Nephron progenitor cell (in vitro differentiated cells): ENCODE measurements around the gene KCNJ13.
A peak's percentile ranks its signal among the peaks of the same experiment; 100 is the strongest.
"Not testable (repeated sequence)": the region's sequence is repeated elsewhere in the genome, so short reads cannot be mapped to it uniquely, and the experiment has no call there.

Experiments used
- DNase-seq: peaks from one replicate; pipeline ENCODE4 v3.0.0; 2021
- H3K27ac Mint-ChIP-seq: 2 replicates; pipeline ENCODE4 v1.8.0; 2021; ENCODE audit warnings: mild to moderate bottlenecking, moderate library complexity, mixed read lengths
- H3K27me3 Mint-ChIP-seq: 2 replicates; pipeline ENCODE4 v1.8.0; 2021; ENCODE audit warnings: mild to moderate bottlenecking, low read depth, mixed read lengths; ENCODE audit not compliant: poor library complexity
- H3K36me3 Mint-ChIP-seq: 2 replicates; pipeline ENCODE4 v1.8.0; 2021; ENCODE audit warnings: low read depth, mixed read lengths
- H3K4me1 Mint-ChIP-seq: 2 replicates; pipeline ENCODE4 v1.8.0; 2021; ENCODE audit warnings: mixed read lengths
- H3K4me3 Mint-ChIP-seq: 2 replicates; pipeline ENCODE4 v1.8.0; 2021; ENCODE audit warnings: mild to moderate bottlenecking, moderate library complexity, mixed read lengths
- H3K9me3 Mint-ChIP-seq: 2 replicates; pipeline ENCODE4 v1.8.0; 2021; ENCODE audit warnings: mild to moderate bottlenecking, moderate library complexity, mixed read lengths
- CTCF ChIP-seq: fragments of 200-600 bp; sonication (generic); IDR thresholded peaks from 2 replicates; pipeline ENCODE4 v1.5.0; 2021; ENCODE audit warnings: antibody characterized with exemption

The KCNJ13 gene

GRCh38 chr2:232721882-232722281, 54.5 kb downstream of the KCNJ13 start:
- Mint-ChIP-seq H3K4me1 (no peaks in the 10 kb centered on the region), H3K27me3 (no peaks in the 10 kb centered on the region), H3K9me3 (peaks cover 10% of the 10 kb centered on the region), H3K4me3 (no peak overlapping the region), H3K36me3 (peaks cover 66% of the 10 kb centered on the region), H3K27ac (peak overlapping the region; percentile 82)
- no peak for TF ChIP-seq CTCF
- DNase-seq: no peak

DNA sequence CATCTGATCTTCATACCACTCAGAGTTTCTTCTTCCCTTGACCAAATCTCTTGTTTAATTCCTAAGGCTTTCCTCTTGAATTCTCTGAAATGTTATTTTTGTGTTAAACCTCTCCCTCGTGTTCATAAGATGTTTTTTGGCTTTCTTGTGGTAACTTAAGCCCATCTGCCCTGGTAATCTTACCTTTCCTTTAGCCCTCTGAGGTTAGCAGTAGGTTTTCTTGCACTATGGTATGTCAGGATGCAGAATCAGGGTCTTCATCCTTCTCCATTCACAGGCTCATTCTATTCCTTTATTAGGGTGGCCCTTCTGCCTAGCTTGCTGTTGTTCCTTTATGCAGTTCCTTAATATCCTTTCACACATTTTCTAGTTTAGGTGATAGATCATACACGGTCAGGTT, 55.1 kb downstream of the KCNJ13 start:
- Mint-ChIP-seq H3K4me3 (no peak overlapping the region), H3K27ac (no peak overlapping the region), H3K27me3 (no peaks in the 10 kb centered on the region), H3K9me3 (peaks cover 10% of the 10 kb centered on the region), H3K36me3 (peaks cover 71% of the 10 kb centered on the region), H3K4me1 (no peaks in the 10 kb centered on the region)
- TF ChIP-seq CTCF: no peak
- no peak for DNase-seq

DNA sequence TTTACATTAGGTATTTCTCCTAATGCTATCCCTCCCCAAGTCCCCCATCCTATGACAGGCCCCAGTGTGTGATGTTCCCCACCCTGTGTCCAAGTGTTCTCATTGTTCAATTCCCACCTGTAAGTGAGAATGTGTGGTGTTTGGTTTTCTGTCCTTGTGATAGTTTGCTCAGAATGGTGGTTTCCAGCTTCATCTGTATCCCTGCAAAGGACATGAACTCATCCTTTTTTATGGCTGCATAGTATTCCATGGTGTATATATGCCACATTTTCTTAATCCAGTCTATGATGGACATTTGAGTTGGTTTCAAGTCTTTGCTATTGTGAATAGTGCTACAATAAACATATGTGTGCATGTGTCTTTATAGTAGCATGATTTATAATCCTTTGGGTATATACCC, 56.3 kb downstream of the KCNJ13 start:
- Mint-ChIP-seq H3K36me3 (peaks cover 74% of the 10 kb centered on the region), H3K9me3 (peaks cover 10% of the 10 kb centered on the region)
- not testable (repeated sequence) for H3K27me3 Mint-ChIP-seq, H3K27ac Mint-ChIP-seq, DNase-seq, H3K4me3 Mint-ChIP-seq, H3K4me1 Mint-ChIP-seq
